Activated T-cell treated with anti-CD3 and anti-CD28 coated beads, Interleukin-2, amount 50 U/mL, for 24 hours (primary cell): ENCODE results near the gene PAFAH2.

Experiments used
- DNase-seq: peaks from one replicate; pipeline ENCODE4 v3.0.0-alpha.2; 2020
- H3K27ac Mint-ChIP-seq: 2 replicates; pipeline ENCODE4 v1.8.0; 2020; ENCODE audit warnings: mild to moderate bottlenecking, mixed read lengths
- H3K27me3 Mint-ChIP-seq: 2 replicates; pipeline ENCODE4 v1.8.0; 2020; ENCODE audit warnings: mixed read lengths
- H3K36me3 Mint-ChIP-seq: 2 replicates; pipeline ENCODE4 v1.8.0; 2020; ENCODE audit warnings: low read depth, mixed read lengths
- H3K4me1 Mint-ChIP-seq: 2 replicates; pipeline ENCODE4 v1.8.0; 2020; ENCODE audit warnings: low read depth, mixed read lengths
- H3K4me3 Mint-ChIP-seq: 2 replicates; pipeline ENCODE4 v1.8.0; 2020; ENCODE audit warnings: mild to moderate bottlenecking, moderate library complexity, mixed read lengths
- H3K9me3 Mint-ChIP-seq: 2 replicates; pipeline ENCODE4 v1.8.0; 2020; ENCODE audit warnings: mixed read lengths

PAFAH2 gene

DNA sequence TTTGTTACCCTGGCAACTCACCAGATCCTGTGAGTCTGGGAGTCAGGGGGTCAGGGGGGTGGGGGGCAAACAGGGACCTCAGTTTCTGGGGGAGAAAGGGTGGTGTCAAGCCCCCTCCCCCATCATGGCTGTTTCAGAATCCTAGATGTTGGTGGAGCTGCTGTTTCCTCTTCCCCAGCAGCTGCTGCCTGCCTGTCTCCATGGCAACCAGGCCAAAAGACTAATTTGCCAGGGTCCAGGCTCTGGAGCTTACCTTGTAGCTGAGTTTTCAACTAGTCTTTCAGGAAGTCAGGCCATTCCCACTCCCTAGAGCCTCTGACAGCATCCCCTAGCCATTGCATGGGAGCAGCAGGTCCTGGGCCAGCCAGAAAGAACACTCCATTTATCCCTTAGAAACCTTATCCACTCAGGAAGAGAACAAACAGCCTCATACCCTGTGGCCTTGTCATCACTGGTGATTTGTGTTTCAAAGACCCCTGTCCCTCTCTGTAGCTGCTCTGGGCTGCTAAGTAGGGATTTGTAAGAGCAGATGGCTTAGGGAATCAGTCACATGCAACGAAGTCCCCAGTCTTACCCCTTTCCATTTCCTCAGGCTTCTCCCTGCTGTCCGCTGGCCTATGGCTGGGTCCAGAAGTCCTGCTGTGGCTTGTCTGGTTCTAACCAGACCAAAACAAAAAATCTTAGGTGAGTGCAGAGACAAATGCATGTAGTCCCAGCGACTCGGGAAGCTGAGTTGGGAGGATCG, 70.2 kb downstream of the PAFAH2 start:
- H3K4me3 Mint-ChIP-seq = no peak overlapping the region
- H3K9me3 Mint-ChIP-seq = no peaks in the 10 kb centered on the region
- no peak for DNase-seq
- H3K27ac Mint-ChIP-seq = no peak overlapping the region
- no peaks in the 10 kb centered on the region for H3K36me3 Mint-ChIP-seq
- peaks cover 16% of the 10 kb centered on the region for H3K4me1 Mint-ChIP-seq
- H3K27me3 Mint-ChIP-seq = peaks cover 9% of the 10 kb centered on the region

DNA sequence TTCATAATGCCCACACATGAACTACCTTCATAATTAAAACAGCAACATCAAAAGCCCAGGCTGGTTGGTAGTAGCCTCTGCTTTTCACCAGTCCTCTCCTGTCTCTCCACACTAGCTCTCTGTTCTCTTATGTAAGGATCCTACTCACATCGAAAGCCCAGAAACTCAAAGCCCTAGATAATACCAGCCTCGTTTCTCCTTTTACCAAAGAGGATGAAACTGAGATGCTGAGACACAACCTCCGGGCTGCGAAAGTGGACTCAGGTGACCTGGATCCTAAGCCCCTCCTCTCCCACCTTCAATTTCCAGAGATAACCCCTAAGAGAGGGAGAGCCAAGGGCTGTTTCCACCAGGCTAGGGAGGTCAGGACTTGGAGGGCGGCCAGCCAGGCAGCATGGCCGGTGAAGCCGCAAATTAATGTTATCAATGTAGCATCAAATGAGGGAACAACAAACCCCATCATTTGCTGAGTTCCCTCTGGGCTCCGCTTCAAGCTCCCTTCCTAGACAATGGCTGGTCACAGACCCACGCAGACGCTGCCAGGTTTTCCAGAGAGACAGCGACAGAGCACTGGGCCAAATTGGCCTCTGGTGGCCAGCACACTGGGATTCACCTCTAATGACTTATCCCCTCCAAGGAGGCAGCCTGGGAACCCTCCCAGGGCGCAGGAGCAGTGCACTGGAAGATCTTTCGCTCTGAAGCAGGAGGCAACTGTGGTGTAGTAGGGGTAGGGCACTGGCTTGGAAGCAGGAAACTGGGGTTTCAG, 70.9 kb downstream of the PAFAH2 start:
- no peaks in the 10 kb centered on the region for H3K36me3 Mint-ChIP-seq
- H3K27ac Mint-ChIP-seq = no peak overlapping the region
- peaks cover 23% of the 10 kb centered on the region for H3K4me1 Mint-ChIP-seq
- H3K27me3 Mint-ChIP-seq = peaks cover 15% of the 10 kb centered on the region
- H3K9me3 Mint-ChIP-seq = no peaks in the 10 kb centered on the region
- DNase-seq = no peak
- H3K4me3 Mint-ChIP-seq = no peak overlapping the region

DNA sequence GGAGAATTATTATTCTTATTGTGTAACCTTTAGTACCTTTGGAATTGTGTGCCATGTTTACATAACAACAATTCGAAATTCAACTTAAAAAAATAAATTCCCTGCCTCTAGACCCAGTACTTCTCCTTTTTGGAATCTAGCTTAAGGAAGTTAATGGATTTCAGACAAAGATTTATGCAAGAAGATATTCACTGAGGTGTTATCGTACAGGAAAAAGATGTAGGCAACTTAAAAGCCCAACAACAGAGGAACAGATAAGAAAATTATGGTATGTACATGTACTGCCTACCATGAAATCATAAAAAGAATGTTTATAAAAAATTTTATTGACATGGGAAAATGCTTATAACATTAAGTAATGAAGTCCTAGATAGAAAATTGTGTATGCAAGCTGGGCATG, 73.4 kb downstream of the PAFAH2 start:
- peaks cover 23% of the 10 kb centered on the region for H3K27me3 Mint-ChIP-seq
- no peaks in the 10 kb centered on the region for H3K9me3 Mint-ChIP-seq
- no peaks in the 10 kb centered on the region for H3K36me3 Mint-ChIP-seq
- H3K27ac Mint-ChIP-seq = no peak overlapping the region
- H3K4me1 Mint-ChIP-seq = peaks cover 24% of the 10 kb centered on the region
- DNase-seq = no peak
- no peak overlapping the region for H3K4me3 Mint-ChIP-seq

DNA sequence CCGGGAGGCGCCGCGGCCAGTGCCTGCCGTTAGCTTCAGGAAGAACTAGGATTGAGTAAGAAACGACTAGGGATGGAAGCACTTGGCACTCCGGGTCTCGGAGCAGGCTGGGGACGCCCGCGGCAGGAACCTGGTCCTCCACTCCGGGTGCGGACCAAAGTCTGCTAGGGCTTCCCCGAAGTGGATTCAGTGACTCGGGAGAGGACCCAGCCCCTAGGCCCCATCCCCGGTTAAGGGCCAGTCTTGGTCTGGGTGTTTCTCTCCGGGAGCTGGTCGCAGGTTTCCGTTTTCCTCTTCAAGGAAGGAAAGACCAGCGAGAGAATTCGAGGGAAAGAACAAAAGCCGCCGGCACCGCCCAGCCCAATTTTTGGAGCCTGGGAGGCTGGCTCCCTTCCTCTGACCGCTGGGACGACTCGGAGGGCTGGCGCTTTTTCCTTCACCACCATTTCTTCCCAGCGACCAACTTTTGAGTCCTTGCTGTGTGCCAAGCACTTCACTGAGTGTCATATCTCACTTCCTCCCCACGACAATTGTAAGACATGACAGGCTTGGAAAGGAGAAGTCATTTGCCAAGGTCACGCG, 74.8 kb downstream of the PAFAH2 start:
- Mint-ChIP-seq H3K4me3 (peak overlapping the region; percentile 65), H3K27me3 (peaks cover 23% of the 10 kb centered on the region), H3K27ac (peak overlapping the region; percentile 57), H3K9me3 (no peaks in the 10 kb centered on the region), H3K36me3 (no peaks in the 10 kb centered on the region), H3K4me1 (peaks cover 30% of the 10 kb centered on the region)
- peak; percentile 69 for DNase-seq

DNA sequence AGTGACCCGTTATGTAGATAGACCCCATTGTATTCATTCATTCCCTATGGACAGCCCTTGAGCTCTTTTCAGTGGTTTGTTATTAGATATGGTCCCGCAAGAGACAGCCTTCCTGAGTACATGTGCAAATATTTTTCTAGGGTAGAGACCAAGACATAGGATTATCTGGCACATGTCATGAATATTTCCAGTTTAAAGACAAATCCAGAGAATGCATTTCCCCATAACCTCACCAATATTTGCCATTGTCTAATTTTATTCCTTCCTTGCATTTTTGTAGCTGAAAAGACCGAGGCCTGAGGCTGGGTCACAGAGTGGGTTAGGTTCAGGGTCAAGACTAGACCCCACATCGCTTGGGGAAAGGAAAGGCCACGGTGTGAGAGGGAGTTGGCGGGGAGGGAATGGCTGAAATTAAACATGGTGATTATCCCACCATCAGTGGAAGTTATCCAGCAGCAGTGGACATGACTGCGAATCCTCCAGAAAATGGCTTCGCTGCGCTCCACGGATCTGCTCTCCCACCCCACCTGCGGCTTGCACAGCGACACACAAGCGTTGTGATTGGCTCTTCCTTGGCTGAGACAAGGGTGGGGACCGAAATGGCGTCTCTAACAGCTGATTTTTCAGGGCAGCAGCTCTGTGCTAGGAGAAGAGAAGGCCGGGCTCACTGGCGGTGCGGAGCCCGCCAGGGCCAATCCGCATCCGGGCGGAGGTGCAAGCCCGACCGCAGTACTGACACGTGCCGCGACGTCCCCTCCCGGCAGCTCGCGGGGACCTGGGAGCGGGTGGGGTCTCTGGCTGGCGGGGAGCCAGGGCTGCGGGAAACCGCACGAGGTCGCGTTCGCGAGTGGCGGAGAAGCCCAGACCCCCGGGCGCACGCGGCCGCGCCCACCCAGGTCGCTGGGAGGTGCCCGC, 75.5 kb downstream of the PAFAH2 start:
- peak overlapping the region; percentile 65 for H3K4me3 Mint-ChIP-seq
- H3K9me3 Mint-ChIP-seq = no peaks in the 10 kb centered on the region
- no peaks in the 10 kb centered on the region for H3K36me3 Mint-ChIP-seq

DNA sequence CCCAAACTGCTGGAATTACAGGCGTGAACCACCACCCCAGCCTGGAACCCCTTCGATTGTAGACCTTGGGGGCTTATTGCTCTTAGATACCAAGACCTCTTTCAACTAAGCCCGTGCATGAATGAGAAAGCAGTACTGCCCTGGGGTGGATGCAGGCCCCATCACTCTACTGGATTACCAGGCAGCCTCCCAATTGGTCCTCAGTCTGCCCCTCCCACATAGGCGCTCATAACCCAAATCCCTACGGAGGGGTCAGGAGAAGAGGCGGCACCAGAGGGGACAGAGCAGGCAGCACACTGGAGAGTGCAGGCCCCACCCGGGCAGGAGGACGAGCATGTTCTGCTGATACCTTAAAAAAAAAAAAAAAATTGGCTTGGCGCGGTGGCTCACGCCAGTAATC, 79.2 kb downstream of the PAFAH2 start:
- no peaks in the 10 kb centered on the region for H3K36me3 Mint-ChIP-seq
- no peak overlapping the region for H3K27ac Mint-ChIP-seq
- peaks cover 27% of the 10 kb centered on the region for H3K4me1 Mint-ChIP-seq
- H3K4me3 Mint-ChIP-seq = no peak overlapping the region
- H3K9me3 Mint-ChIP-seq = no peaks in the 10 kb centered on the region
- DNase-seq = no peak
- H3K27me3 Mint-ChIP-seq = peaks cover 19% of the 10 kb centered on the region

More for the DNA sequence above, 75.5 kb downstream of the PAFAH2 start:
- H3K27me3 Mint-ChIP-seq = peaks cover 23% of the 10 kb centered on the region
- H3K4me1 Mint-ChIP-seq = peaks cover 35% of the 10 kb centered on the region
- peak overlapping the region; percentile 61 for H3K27ac Mint-ChIP-seq
- DNase-seq = peak; percentile 69

DNA sequence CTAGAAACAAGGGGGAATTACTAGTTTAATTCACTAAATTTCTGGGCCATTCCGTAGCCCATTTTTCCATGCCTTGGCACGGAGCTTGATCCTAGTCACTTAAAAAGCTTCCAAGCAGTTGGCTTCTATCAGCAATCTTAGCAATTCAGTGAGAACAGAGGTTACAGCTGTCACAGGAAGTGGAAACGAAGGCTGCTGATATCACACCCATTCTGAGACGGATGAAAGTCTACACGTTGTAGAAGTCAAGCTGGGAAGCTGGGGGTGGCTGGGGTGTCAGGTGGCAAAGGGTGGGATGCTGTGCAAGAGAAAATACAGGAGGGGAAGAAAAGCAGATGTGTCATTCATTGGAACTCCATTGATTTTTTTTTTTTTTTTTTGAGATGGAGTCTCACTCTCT, 79.9 kb downstream of the PAFAH2 start:
- H3K27me3 Mint-ChIP-seq = peaks cover 15% of the 10 kb centered on the region
- peaks cover 21% of the 10 kb centered on the region for H3K4me1 Mint-ChIP-seq
- H3K27ac Mint-ChIP-seq = no peak overlapping the region
- DNase-seq = no peak
- H3K9me3 Mint-ChIP-seq = no peaks in the 10 kb centered on the region
- no peak overlapping the region for H3K4me3 Mint-ChIP-seq
- no peaks in the 10 kb centered on the region for H3K36me3 Mint-ChIP-seq

DNA sequence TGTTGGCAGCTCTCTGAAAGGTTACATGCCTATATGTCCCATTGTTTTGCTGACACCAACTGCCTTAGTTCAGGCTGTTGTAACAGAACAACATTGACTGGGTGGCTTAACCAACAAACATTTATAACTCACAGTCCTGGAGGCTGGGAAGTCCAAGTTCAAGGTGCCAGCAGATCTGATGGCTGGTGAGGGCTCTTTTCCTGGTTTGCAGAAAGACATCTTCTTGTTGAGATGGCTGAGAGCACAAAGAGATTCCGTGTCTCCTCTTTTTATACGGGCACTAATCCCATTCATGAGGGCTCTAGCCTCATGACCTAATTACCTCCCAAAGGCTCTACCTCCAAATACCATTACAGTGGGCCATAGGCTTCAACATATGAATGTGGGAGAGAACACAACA, 81.4 kb downstream of the PAFAH2 start:
- Mint-ChIP-seq H3K4me1 (peaks cover 11% of the 10 kb centered on the region), H3K27ac (no peak overlapping the region), H3K36me3 (no peaks in the 10 kb centered on the region), H3K4me3 (no peak overlapping the region), H3K9me3 (no peaks in the 10 kb centered on the region), H3K27me3 (peaks cover 7% of the 10 kb centered on the region)
- DNase-seq = no peak

DNA sequence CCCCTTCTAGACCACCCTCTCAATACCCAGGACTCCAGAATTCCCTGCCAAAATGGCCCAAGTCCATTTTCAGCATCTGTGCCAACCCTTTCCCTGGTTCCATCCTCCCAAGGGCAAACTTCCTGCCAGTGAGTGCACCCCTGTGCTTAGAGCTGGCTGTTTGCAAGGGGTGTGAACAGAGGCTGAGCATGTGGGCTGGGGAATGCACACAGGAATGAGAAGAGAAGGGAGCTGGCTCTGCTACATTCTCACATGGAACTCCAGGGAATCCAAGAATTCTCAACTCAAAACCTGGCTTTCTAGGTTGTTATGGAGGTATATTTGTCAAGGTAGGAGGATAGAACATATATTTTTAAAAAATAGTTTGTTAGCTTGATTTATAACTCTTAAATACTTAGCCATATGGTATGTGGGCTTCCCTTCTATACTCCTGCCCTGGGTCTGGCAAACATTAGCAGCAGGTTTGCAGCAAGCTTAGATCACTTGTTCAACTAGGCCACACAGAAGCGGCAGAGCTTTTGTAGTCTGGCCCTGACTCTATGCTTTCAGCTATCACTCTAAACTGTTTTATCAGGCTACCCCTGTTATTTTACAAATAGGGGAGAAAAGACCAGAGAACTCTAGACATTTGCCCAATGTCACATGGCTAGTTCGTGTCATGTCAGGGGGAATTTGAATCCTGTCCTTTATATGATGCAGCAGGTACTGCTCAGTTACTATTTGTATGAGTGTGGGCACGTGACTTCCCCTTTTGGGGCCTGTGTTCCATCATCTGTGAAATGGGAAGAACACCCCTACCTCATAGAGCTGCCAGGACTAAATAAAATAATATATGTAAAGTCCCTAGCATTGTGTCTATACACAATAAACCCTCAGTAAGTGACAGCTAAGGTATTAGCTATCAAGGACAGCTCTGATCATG, 83.5 kb downstream of the PAFAH2 start:
- H3K36me3 Mint-ChIP-seq = no peaks in the 10 kb centered on the region
- no peak overlapping the region for H3K27ac Mint-ChIP-seq
- peaks cover 11% of the 10 kb centered on the region for H3K4me1 Mint-ChIP-seq
- no peaks in the 10 kb centered on the region for H3K9me3 Mint-ChIP-seq
- H3K27me3 Mint-ChIP-seq = no peaks in the 10 kb centered on the region
- no peak for DNase-seq
- no peak overlapping the region for H3K4me3 Mint-ChIP-seq

DNA sequence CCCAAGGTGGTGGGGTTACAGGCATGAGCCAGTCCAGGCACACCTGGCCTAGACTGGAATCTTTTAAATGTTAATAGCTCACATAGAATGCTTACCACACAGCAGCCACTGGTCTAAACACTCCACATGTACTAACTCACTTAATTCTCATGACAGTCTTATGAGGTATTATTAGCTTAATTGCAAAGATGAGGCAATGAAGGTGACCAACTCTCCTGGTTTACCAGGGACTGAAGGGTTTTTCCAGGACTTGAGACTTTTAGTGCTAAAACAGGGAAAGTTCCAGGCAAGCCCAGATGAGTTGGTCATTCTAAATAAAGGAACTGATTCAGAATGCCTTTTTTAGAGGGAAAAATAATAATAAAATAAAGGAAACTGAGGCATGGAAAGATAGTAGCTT, 84.7 kb downstream of the PAFAH2 start:
- no peak overlapping the region for H3K4me3 Mint-ChIP-seq
- no peaks in the 10 kb centered on the region for H3K9me3 Mint-ChIP-seq
- H3K4me1 Mint-ChIP-seq = peaks cover 6% of the 10 kb centered on the region
- DNase-seq = no peak
- H3K36me3 Mint-ChIP-seq = no peaks in the 10 kb centered on the region
- H3K27ac Mint-ChIP-seq = no peak overlapping the region
- H3K27me3 Mint-ChIP-seq = no peaks in the 10 kb centered on the region

DNA sequence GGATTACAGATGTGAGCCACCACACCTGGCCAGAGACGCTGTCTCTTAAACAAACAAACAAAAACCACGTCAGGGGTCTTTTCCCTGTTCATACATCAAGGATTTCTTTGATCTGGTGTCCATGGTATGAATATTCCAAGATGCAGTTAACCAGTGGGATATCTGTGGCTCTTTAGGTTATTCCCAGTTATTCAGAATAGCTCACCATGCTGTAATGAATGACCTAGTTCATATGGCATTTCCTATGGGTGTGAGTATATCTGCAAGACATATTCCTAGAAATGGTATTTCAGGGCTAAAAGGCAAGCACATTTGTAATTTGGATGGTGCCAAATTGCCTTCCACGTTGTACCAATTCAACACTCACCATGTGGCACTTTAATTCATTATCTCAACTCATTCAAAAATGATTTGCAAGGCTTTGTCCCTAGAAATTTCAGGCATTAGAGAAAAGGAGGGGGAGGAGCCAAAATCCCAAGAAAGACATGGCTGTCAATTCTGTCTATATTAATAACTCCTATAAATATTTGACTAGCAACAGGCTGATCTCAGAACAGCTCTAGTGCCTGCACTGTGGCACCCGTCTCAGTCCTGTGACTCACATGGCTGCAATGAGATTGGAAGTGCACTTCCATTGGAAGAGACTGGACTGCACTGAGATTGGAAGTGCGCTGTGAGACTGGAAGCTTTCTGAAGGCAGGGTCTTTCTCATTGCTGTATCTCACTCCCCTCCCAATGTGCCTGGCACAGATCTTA, 85.6 kb downstream of the PAFAH2 start:
- DNase-seq = no peak
- no peaks in the 10 kb centered on the region for H3K36me3 Mint-ChIP-seq
- no peak overlapping the region for H3K4me3 Mint-ChIP-seq
- H3K4me1 Mint-ChIP-seq = no peaks in the 10 kb centered on the region
- no peaks in the 10 kb centered on the region for H3K27me3 Mint-ChIP-seq
- H3K9me3 Mint-ChIP-seq = no peaks in the 10 kb centered on the region
- H3K27ac Mint-ChIP-seq = no peak overlapping the region

DNA sequence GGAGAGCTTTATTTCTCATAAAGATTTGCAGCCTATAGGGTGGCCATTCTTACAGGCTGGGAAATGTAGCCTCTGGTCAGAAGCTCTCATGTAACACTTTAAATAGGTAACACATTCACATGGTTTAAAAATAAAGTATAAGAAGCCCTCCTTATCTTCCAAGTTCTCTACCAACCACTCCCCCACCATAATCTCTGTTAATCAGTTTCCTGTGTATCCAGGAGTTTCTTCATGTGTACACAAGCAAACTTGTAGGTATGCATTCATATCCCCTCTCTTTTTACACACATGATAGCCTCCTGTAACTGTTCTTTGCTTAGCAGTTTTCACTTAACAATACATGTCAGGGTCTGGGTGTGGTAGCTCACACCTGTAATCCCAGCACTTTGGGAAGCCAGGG, 86.7 kb downstream of the PAFAH2 start:
- Mint-ChIP-seq H3K27ac (no peak overlapping the region), H3K36me3 (no peaks in the 10 kb centered on the region), H3K27me3 (no peaks in the 10 kb centered on the region), H3K9me3 (no peaks in the 10 kb centered on the region), H3K4me3 (no peak overlapping the region), H3K4me1 (peaks cover 5% of the 10 kb centered on the region)
- no peak for DNase-seq
